Thymus (tissue), 11 donors: Measurements from ENCODE around the gene KCNQ2. TPM values are rescaled to one million over a fixed set of nuclear protein-coding genes. Genes with fewer than 3 reads are reported as not detected.

ENCODE experiments used
- DNase-seq, 9 donors: peaks; one replicate each; pipeline ENCODE4 v3.0.0-alpha.2; 2013; ENCODE audit warnings: low spot score in 9 of 9, low read depth in 6 of 9, missing footprints in 1 of 9
- H3K27ac ChIP-seq, 2 donors: one replicate each; pipeline ENCODE4 v1.5.1; 2013; ENCODE audit warnings: control low read depth in 1 of 2, low read depth in 1 of 2, low read length in 1 of 2, mild to moderate bottlenecking in 1 of 2, moderate library complexity in 1 of 2
- H3K27me3 ChIP-seq, 2 donors: one replicate each; pipeline ENCODE4 v1.5.1; 2013; ENCODE audit warnings: low read length in 1 of 2; ENCODE audit not compliant: control insufficient read depth in 2 of 2, insufficient read depth in 1 of 2
- H3K36me3 ChIP-seq, 2 donors: one replicate each; pipeline ENCODE4 v1.5.1; 2013; ENCODE audit warnings: low read length in 1 of 2, mild to moderate bottlenecking in 1 of 2, moderate library complexity in 1 of 2; ENCODE audit not compliant: control insufficient read depth in 2 of 2, insufficient read depth in 2 of 2
- H3K4me1 ChIP-seq, 2 donors: one replicate each; pipeline ENCODE4 v1.5.1; 2013; ENCODE audit warnings: low read length in 2 of 2; ENCODE audit not compliant: control insufficient read depth in 2 of 2, insufficient read depth in 2 of 2
- H3K4me3 ChIP-seq, 2 donors: one replicate each; pipeline ENCODE4 v1.5.1; 2013; ENCODE audit warnings: low read length in 2 of 2, control low read depth in 1 of 2, mild to moderate bottlenecking in 1 of 2
- H3K9me3 ChIP-seq, 2 donors: one replicate each; pipeline ENCODE4 v1.5.1; 2013; ENCODE audit warnings: low read length in 1 of 2, mild to moderate bottlenecking in 1 of 2; ENCODE audit not compliant: control insufficient read depth in 2 of 2, insufficient read depth in 1 of 2
- WGBS: extraction: QIAGEN DNeasy Blood & Tissue Kit; methylation state at CpG from one replicate; pipeline ENCODE4 v1.1.7; 2013; 5-methylcytosine and 5-hydroxymethylcytosine counted together
- polyA plus RNA-seq: library from polyadenylated mRNA; stranded (reverse); fragments of 200-250 nt; gene quantifications from one replicate; pipeline ENCODE4 v1.2.3, GENCODE V29; 2013
- total RNA-seq: library from RNA; stranded (reverse); fragments of 120-200 nt; gene quantifications from one replicate; pipeline ENCODE4 v1.2.4, GENCODE V29; 2013
- donor health status: healthy.

Gene KCNQ2
- total and polyA plus RNA-seq, 2 donors: 0.38 to 0.48 TPM

GRCh38 chr20:63452821-63453523 is 19.5 kb downstream of the KCNQ2 start:
- no peaks in the 10 kb centered on the region for H3K36me3 ChIP-seq
- H3K27me3 ChIP-seq: peaks cover 14 to 60% of the 10 kb centered on the region in 2 donors
- DNase-seq: no peak
- H3K4me1 ChIP-seq: peaks cover 0 to 2% of the 10 kb centered on the region in 2 donors
- no peak overlapping the region for H3K27ac ChIP-seq
- no peaks in the 10 kb centered on the region for H3K9me3 ChIP-seq
- H3K4me3 ChIP-seq: no peak overlapping the region
- 59% methylated on average over 46 of the region's 46 CpGs for WGBS

DNA sequence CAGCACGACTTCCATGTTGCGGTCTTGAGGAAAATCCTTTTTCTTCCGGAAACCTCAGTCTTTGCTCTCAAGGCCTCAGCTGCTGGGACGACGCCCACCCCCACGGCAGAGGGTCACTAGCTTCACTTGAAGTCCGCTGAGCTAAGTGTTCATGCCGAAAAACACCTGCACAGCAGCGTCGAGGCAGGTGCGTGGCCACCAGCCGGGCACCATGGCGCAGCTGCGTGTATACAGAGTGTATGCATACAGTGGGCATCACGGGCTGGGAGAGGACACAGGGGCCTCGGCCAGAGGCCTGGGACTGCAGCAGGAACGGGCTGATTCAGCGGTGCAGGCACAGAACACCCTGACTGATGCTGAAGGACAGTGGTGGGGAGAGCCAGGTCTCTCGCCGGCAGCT is 20.1 kb downstream of the KCNQ2 start:
- H3K4me3 ChIP-seq: no peak overlapping the region
- H3K27me3 ChIP-seq: peaks cover 14 to 64% of the 10 kb centered on the region in 2 donors
- H3K27ac ChIP-seq: no peak overlapping the region
- peaks cover 0 to 2% of the 10 kb centered on the region in 2 donors for H3K4me1 ChIP-seq
- 96% methylated on average over 20 of the region's 20 CpGs for whole genome bisulfite sequencing
- no peak for DNase-seq
- H3K36me3 ChIP-seq: no peaks in the 10 kb centered on the region
- H3K9me3 ChIP-seq: no peaks in the 10 kb centered on the region

DNA sequence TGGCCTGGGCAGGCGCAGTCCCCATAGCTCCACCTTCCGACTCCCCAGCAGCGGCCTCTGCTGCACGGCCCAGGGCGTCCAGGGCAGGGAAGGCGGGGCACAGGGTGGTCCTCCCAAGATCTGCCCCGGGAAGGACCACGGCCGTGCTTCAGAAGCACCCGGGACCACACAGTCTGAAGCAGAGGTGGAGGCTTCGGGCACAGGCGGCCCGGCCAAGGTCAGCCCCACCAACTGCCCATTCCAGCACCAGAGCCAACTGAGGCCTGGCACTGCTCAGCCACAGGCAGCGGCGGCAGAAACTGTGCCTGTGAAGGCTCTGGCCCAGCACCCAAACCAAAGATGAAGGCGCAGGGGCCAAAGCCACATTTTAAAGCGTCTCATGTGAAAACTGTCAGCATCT is 20.6 kb downstream of the KCNQ2 start:
- Histone ChIP-seq H3K36me3 (no peaks in the 10 kb centered on the region), H3K27ac (no peak overlapping the region), H3K4me1 (peaks cover 0 to 2% of the 10 kb centered on the region in 2 donors), H3K4me3 (no peak overlapping the region), H3K27me3 (peaks cover 14 to 63% of the 10 kb centered on the region in 2 donors), H3K9me3 (no peaks in the 10 kb centered on the region)
- DNase-seq: no peak
- 98% methylated on average over 17 of the region's 17 CpGs for WGBS

GRCh38 chr20:63449796-63450730 is 22.4 kb downstream of the KCNQ2 start:
- Histone ChIP-seq H3K27me3 (peaks cover 14 to 49% of the 10 kb centered on the region in 2 donors), H3K36me3 (no peaks in the 10 kb centered on the region), H3K4me1 (peaks cover 0 to 2% of the 10 kb centered on the region in 2 donors), H3K4me3 (no peak overlapping the region), H3K27ac (no peak overlapping the region), H3K9me3 (no peaks in the 10 kb centered on the region)
- WGBS: 96% methylated on average over 30 of the region's 30 CpGs
- no peak for DNase-seq

- Histone ChIP-seq H3K27ac (no peak overlapping the region), H3K4me3 (no peak overlapping the region), H3K4me1 (no peaks in the 10 kb centered on the region), H3K27me3 (peaks cover 8 to 38% of the 10 kb centered on the region in 2 donors), H3K36me3 (no peaks in the 10 kb centered on the region), H3K9me3 (peaks cover 0 to 7% of the 10 kb centered on the region in 2 donors)
- DNase-seq: no peak
- 91% methylated on average over 5 of the region's 5 CpGs for WGBS
Measured at GRCh38 chr20:63449025-63449424, 23.4 kb downstream of the KCNQ2 start.

DNA sequence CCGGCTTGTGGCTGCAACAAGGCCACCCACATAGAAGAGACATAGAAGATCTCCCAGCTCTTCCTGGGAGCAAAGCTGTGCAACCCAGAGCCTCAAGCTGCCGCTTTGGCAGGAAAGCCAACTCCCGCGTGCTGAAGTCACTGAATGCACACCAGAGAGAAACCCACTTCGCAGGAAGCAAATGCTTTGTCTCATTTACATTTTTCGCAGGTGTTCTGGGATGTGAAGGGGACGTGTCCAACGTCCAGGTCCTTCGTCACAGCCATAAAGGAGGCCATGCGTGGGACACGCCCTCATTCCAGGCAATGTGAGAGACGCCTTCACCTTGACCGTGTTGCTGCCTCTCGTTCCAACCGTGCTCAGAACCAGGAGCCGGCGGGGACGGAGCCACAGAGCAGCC is 24.4 kb downstream of the KCNQ2 start:
- H3K36me3 ChIP-seq: no peaks in the 10 kb centered on the region
- no peak for DNase-seq
- 77% methylated on average over 18 of the region's 18 CpGs for WGBS
- no peak overlapping the region for H3K27ac ChIP-seq
- H3K4me1 ChIP-seq: no peaks in the 10 kb centered on the region
- peaks cover 0 to 13% of the 10 kb centered on the region in 2 donors for H3K9me3 ChIP-seq
- H3K27me3 ChIP-seq: peaks cover 2 to 28% of the 10 kb centered on the region in 2 donors
- no peak overlapping the region for H3K4me3 ChIP-seq

- no peak overlapping the region for H3K4me3 ChIP-seq
- H3K4me1 ChIP-seq: no peaks in the 10 kb centered on the region
- H3K9me3 ChIP-seq: peaks cover 0 to 13% of the 10 kb centered on the region in 2 donors
- WGBS: 92% methylated on average over 16 of the region's 16 CpGs
- H3K27ac ChIP-seq: no peak overlapping the region
- H3K36me3 ChIP-seq: no peaks in the 10 kb centered on the region
- no peak for DNase-seq
- peaks cover 0 to 21% of the 10 kb centered on the region in 2 donors for H3K27me3 ChIP-seq
Measured at GRCh38 chr20:63447320-63447719, 25.1 kb downstream of the KCNQ2 start.

DNA sequence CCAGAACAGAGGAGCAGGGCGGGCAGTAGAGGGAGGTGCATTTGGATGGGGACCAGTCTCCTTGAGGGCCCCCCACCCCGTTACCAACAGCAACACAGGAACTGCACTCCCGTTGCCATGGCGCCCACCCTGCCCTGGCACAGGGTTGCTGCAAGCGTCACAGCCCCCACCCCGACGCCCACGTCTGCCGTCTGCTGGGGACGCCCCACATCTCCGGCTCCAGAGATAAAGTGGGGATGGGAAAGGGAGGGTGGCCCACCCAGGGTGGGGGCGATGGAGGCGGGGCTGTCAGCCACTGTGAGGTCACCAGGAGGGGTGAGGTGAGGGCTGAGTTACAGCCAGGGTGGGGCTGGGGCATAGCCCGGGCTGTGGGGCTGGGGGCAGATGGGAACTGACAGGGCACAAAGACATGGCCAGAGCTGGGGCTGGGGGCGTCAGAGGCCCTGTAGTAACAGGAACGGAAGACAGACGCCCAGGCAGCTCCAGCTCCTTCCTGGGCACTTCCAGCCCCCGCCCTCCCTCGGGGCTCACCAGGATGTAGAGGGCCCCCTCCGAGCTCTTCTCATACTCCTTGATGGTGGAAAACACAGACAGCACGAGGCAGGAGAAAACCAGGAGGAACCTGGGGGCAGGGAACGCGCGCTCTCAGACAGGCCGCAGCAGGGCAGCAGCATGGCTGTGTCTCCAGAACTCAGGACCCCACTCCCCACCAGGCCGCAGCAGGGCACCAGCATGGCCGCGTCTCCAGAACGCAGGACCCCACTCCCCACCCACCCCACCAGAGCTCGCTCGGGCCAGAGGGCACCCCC is 26.0 kb downstream of the KCNQ2 start:
- DNase-seq: no peak
- peaks cover under 1 to 21% of the 10 kb centered on the region in 2 donors for H3K27me3 ChIP-seq
- 78% methylated on average over 31 of the region's 31 CpGs for WGBS
- peaks cover 0 to 13% of the 10 kb centered on the region in 2 donors for H3K9me3 ChIP-seq
- H3K27ac ChIP-seq: no peak overlapping the region
- peaks cover 0 to 5% of the 10 kb centered on the region in 2 donors for H3K4me1 ChIP-seq
- H3K36me3 ChIP-seq: no peaks in the 10 kb centered on the region
- no peak overlapping the region for H3K4me3 ChIP-seq
